GM19238 (cell line): ENCODE data around the gene SLC17A7.
"Not testable (repeated sequence)": the region's sequence is repeated elsewhere in the genome, so short reads cannot be mapped to it uniquely, and the experiment has no call there.

Experiments used
- DNase-seq: peaks from one replicate; pipeline ENCODE4 v3.0.0; 2011; ENCODE audit warnings: low spot score; ENCODE audit not compliant: insufficient read length

SLC17A7 gene

GRCh38 chr19:49470615-49470978, 29.3 kb upstream of the SLC17A7 start:
- DNase-seq: no peak

- DNase-seq: peak; percentile 69
These were observed 28.7 kb upstream of the SLC17A7 start for GRCh38 chr19:49469828-49470614.

- peak; percentile 67 for DNase-seq
These were observed 27.6 kb upstream of the SLC17A7 start for GRCh38 chr19:49468746-49469447.

GRCh38 chr19:49468199-49468598, 26.9 kb upstream of the SLC17A7 start:
- no peak for DNase-seq

GRCh38 chr19:49465371-49465770, 24.0 kb upstream of the SLC17A7 start:
- no peak for DNase-seq

- no peak for DNase-seq
These were observed 22.8 kb upstream of the SLC17A7 start for GRCh38 chr19:49463960-49464740.

- DNase-seq: no peak
These were observed 21.2 kb upstream of the SLC17A7 start for GRCh38 chr19:49462492-49462891.

- no peak for DNase-seq
These were observed 20.3 kb upstream of the SLC17A7 start for GRCh38 chr19:49461656-49462055.

GRCh38 chr19:49461130-49461529, 19.8 kb upstream of the SLC17A7 start:
- DNase-seq: not testable (repeated sequence)

GRCh38 chr19:49459388-49459787, 18.1 kb upstream of the SLC17A7 start:
- DNase-seq: no peak

- no peak for DNase-seq
These were observed 17.2 kb upstream of the SLC17A7 start for GRCh38 chr19:49458567-49458903.

- no peak for DNase-seq
These were observed 15.0 kb upstream of the SLC17A7 start for GRCh38 chr19:49456326-49456725.

GRCh38 chr19:49455773-49456172, 14.4 kb upstream of the SLC17A7 start:
- no peak for DNase-seq

- no peak for DNase-seq
These were observed 12.5 kb upstream of the SLC17A7 start for GRCh38 chr19:49453757-49454240.

- DNase-seq: peak; percentile 96
These were observed 11.9 kb upstream of the SLC17A7 start, which contains the start of gene ALDH16A1 for GRCh38 chr19:49453013-49453756. Gene ALDH16A1, plus strand, starts transcription at chr19:49453225. Its CDS starts 107 bp downstream, at chr19:49453332.

GRCh38 chr19:49451430-49452181, 10.3 kb upstream of the SLC17A7 start, which contains the start of gene PIH1D1:
Gene PIH1D1, minus strand, starts transcription at chr19:49451814. Its CDS starts 240 bp downstream, at chr19:49451574.
- DNase-seq: peak; percentile 89

GRCh38 chr19:49450405-49450804, 9.1 kb upstream of the SLC17A7 start:
- DNase-seq: no peak

GRCh38 chr19:49448432-49448786, 7.1 kb upstream of the SLC17A7 start:
- DNase-seq: no peak

GRCh38 chr19:49447485-49448431, 6.4 kb upstream of the SLC17A7 start:
- no peak for DNase-seq
